HEK293 (cell line): ENCODE measurements around the gene DGCR2.
"Not testable (repeated sequence)": the region's sequence is repeated elsewhere in the genome, so short reads cannot be mapped to it uniquely, and the experiment has no call there.

ENCODE experiments used
- CTCF ChIA-PET: fragments of 350-600 bp; formaldehyde crosslinking; extraction: SDS; loops from one replicate; lab custom pipeline; 2021; ENCODE audit warnings: antibody characterized with exemption; lab: Yijun Ruan, JAX
- POLR2A ChIA-PET: fragments of 300-600 bp; formaldehyde crosslinking; extraction: SDS; loops from one replicate; lab custom pipeline; 2020; ENCODE audit warnings: antibody characterized with exemption, inconsistent platforms; lab: Yijun Ruan, JAX
- H3K27ac ChIP-seq: fragments of 200-500 bp; sonication (Bioruptor generic); 2 replicates; pipeline ENCODE4 v1.5.1; 2014; ENCODE audit warnings: low read depth, low read length, control low read depth, inconsistent platforms; ENCODE audit errors: extremely low read depth
- H3K36me3 ChIP-seq, 2 experiments: fragments of 200-500 bp in 1 of 2; sonication (Bioruptor generic) in 1 of 2; 1 replicate in 1 of 2; 2 replicates in 1 of 2; pipeline ENCODE4 v1.5.1; 2014 to 2017; ENCODE audit warnings: inconsistent platforms in 2 of 2, low read length in 2 of 2; ENCODE audit not compliant: control insufficient read depth in 2 of 2, insufficient read depth in 1 of 2
- H3K4me1 ChIP-seq: fragments of 200-500 bp; sonication (Bioruptor generic); 2 replicates; pipeline ENCODE4 v1.5.1; 2014; ENCODE audit warnings: mild to moderate bottlenecking, low read length, inconsistent platforms; ENCODE audit not compliant: control insufficient read depth, insufficient read depth
- H3K4me3 ChIP-seq: 2 replicates; pipeline ENCODE4 v1.5.1; 2011; ENCODE audit warnings: low read depth, mild to moderate bottlenecking, control low read depth, low read length, moderate library complexity
- H3K9me3 ChIP-seq: fragments of 200-500 bp; sonication (Bioruptor generic); 2 replicates; pipeline ENCODE4 v1.5.1; 2014; ENCODE audit warnings: low read depth, low read length, inconsistent platforms; ENCODE audit not compliant: control insufficient read depth, insufficient read depth
- GFI1B ChIP-seq: fragments of 450-650 bp; formaldehyde crosslinking; IDR thresholded peaks from 2 replicates; pipeline ENCODE4 v1.5.1; 2016; ENCODE audit warnings: missing biosample characterization, missing genetic modification characterization
- KLF16 ChIP-seq: fragments of 450-650 bp; formaldehyde crosslinking; IDR thresholded peaks from 2 replicates; pipeline ENCODE4 v1.5.1; 2017; ENCODE audit warnings: missing biosample characterization, missing genetic modification characterization
- OSR2 ChIP-seq: fragments of 450-650 bp; formaldehyde crosslinking; IDR thresholded peaks from 2 replicates; pipeline ENCODE4 v1.5.1; 2016; ENCODE audit warnings: missing biosample characterization, missing genetic modification characterization
- PRDM1 ChIP-seq: fragments of 450-650 bp; formaldehyde crosslinking; IDR thresholded peaks from 2 replicates; pipeline ENCODE4; 2016; ENCODE audit warnings: missing biosample characterization, missing genetic modification characterization
- SCRT2 ChIP-seq: fragments of 450-650 bp; formaldehyde crosslinking; IDR thresholded peaks from 2 replicates; pipeline ENCODE4 v1.5.1; 2016; ENCODE audit warnings: missing biosample characterization, missing genetic modification characterization
- YY1 ChIP-seq: fragments of 450-650 bp; formaldehyde crosslinking; IDR thresholded peaks from 2 replicates; pipeline ENCODE4 v1.5.1; 2018; ENCODE audit warnings: missing biosample characterization, missing genetic modification characterization
- ZBTB7A ChIP-seq: fragments of 450-650 bp; formaldehyde crosslinking; IDR thresholded peaks from 2 replicates; pipeline ENCODE4 v1.5.1; 2016; ENCODE audit warnings: low read depth, missing biosample characterization, missing genetic modification characterization
- ZNF175 ChIP-seq: fragments of 450-650 bp; formaldehyde crosslinking; IDR thresholded peaks from 2 replicates; pipeline ENCODE4 v1.5.1; 2016; ENCODE audit warnings: missing biosample characterization, missing genetic modification characterization
- ZNF211 ChIP-seq: fragments of 450-650 bp; formaldehyde crosslinking; IDR thresholded peaks from 2 replicates; pipeline ENCODE4 v1.5.1; 2016; ENCODE audit warnings: low read depth, missing biosample characterization, missing genetic modification characterization
- ZNF221 ChIP-seq: fragments of 450-650 bp; formaldehyde crosslinking; IDR thresholded peaks from 2 replicates; pipeline ENCODE4 v1.5.1; 2017; ENCODE audit warnings: missing biosample characterization, missing genetic modification characterization, borderline replicate concordance
- ZNF274 ChIP-seq, 2 experiments: fragments of 200-500 bp in 1 of 2; fragments of 450-650 bp in 1 of 2; sonication (Bioruptor generic) in 1 of 2; formaldehyde crosslinking in 1 of 2; IDR thresholded peaks; 2 replicates each; pipeline versions ENCODE4 v1.5.1 to v1.6.1; 2014 to 2016; ENCODE audit warnings: borderline replicate concordance in 1 of 2, inconsistent platforms in 1 of 2, low read length in 1 of 2, missing biosample characterization in 1 of 2, missing genetic modification characterization in 1 of 2
- ZNF366 ChIP-seq: fragments of 450-650 bp; formaldehyde crosslinking; conservative IDR thresholded peaks from 2 replicates; pipeline ENCODE4 v1.5.1; 2016; ENCODE audit warnings: missing biosample characterization, missing genetic modification characterization
- ZNF529 ChIP-seq: fragments of 450-650 bp; formaldehyde crosslinking; IDR thresholded peaks from 2 replicates; pipeline ENCODE4 v1.5.1; 2017; ENCODE audit warnings: missing genetic modification characterization, missing biosample characterization; ENCODE audit not compliant: insufficient replicate concordance
- ZNF549 ChIP-seq: fragments of 450-650 bp; IDR thresholded peaks from 2 replicates; pipeline ENCODE4 v1.5.1; 2018; ENCODE audit warnings: missing biosample characterization, missing genetic modification characterization, mild to moderate bottlenecking, inconsistent platforms, moderate library complexity
- ZNF664 ChIP-seq: fragments of 450-650 bp; formaldehyde crosslinking; IDR thresholded peaks from 2 replicates; pipeline ENCODE4 v1.5.1; 2016; ENCODE audit warnings: missing biosample characterization, missing genetic modification characterization
- ZNF747 ChIP-seq: fragments of 450-650 bp; formaldehyde crosslinking; IDR thresholded peaks from 2 replicates; pipeline ENCODE4 v1.5.1; 2016; ENCODE audit warnings: missing biosample characterization, missing genetic modification characterization
- ZNF785 ChIP-seq: fragments of 450-650 bp; formaldehyde crosslinking; IDR thresholded peaks from 2 replicates; pipeline ENCODE4 v1.5.1; 2016; ENCODE audit warnings: missing biosample characterization, missing genetic modification characterization
- ZNF830 ChIP-seq: fragments of 450-650 bp; IDR thresholded peaks from 2 replicates; pipeline ENCODE4 v1.5.0; 2018; ENCODE audit warnings: missing biosample characterization, missing genetic modification characterization, low read depth, mild to moderate bottlenecking, moderate library complexity
- ZSCAN23 ChIP-seq: fragments of 450-650 bp; formaldehyde crosslinking; IDR thresholded peaks from 2 replicates; pipeline ENCODE4 v1.5.1; 2016; ENCODE audit warnings: missing biosample characterization, missing genetic modification characterization
- TF ChIP-seq, protein P1 (sequence below): fragments of 450-650 bp; formaldehyde crosslinking; IDR thresholded peaks from 2 replicates; pipeline ENCODE4 v1.5.1; 2016; ENCODE audit warnings: missing biosample characterization, missing genetic modification characterization
- TF ChIP-seq, protein P2 (sequence below): fragments of 450-650 bp; formaldehyde crosslinking; conservative IDR thresholded peaks from 2 replicates; pipeline ENCODE4 v1.5.1; 2016; ENCODE audit warnings: low read depth, missing biosample characterization, missing genetic modification characterization

Gene DGCR2

DNA sequence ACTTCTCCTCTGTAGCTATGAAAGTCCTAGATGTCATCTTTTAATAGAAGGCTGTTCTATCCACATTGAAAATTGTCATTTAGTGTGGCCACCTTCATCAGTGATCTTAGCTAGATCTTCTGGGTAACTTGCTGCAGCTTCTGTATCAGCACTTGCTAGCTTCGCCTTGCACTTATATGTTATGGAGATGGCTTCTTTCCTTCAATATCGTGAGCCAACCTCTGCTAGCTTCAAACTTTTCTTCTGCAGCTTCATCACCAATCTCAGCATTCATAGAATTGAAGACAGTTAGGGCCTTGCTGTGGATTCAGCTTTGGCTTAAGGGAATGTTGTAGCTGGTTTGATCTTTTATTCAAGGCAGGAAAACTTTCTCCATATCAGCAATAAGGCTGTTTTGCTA lies 122.1 kb downstream of the DGCR2 start:
- 0 out of 2 replicates have a peak, but pooled peaks have one; percentile 17 for TF ChIP-seq PRDM1 (tag by site-specific recombination)
- TF ChIP-seq, all 188 proteins: peak for 1; not testable (repeated sequence) for 187
- H3K36me3 ChIP-seq, H3K27ac ChIP-seq, H3K9me3 ChIP-seq, POLR2A ChIA-PET, H3K4me1 ChIP-seq, H3K4me3 ChIP-seq: not testable (repeated sequence)
- CTCF ChIA-PET, result interaction anchor here (0.6 to 2.3 kb wide), 5 partner anchors 10 to 83 kb away, joined by 3 to 10 read pairs (median 4); no protein-coding TSS in a partner anchor

DNA sequence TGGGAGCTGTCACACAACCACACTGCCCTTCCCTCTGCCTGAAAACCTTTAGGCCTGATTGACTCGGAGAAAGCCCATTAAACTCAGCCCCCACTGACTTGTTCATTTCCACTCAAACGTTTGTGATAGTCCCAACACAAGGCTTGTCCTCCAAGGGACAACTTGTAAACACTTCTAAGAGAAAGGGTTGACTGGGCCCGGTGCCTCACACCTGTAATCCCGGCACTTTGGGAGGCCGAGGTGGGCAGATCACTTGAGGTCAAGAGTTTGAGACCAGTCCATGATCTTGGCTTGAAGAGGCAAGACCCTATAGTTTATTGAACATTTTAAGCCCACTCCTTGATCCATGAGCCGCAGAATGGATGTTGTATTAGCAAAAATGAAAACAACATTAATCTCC lies 122.8 kb downstream of the DGCR2 start:
- CTCF ChIA-PET, result interaction anchor here (0.6 to 2.3 kb wide), 10 partner anchors 10 to 480 kb away, joined by 3 to 10 read pairs (median 4); no protein-coding TSS in a partner anchor
- H3K4me3 ChIP-seq, result no peak overlapping the region
- no peak overlapping the region for H3K27ac ChIP-seq
- POLR2A ChIA-PET, result interaction anchor here (0.5 kb wide), 1 partner anchor 486 kb away, joined by 3 read pairs; no protein-coding TSS in a partner anchor
- H3K4me1 ChIP-seq, result no peaks in the 10 kb centered on the region
- H3K36me3 ChIP-seq, result no peaks in the 10 kb centered on the region
- no peaks in the 10 kb centered on the region for H3K9me3 ChIP-seq
- TF ChIP-seq ZNF221 (tag by site-specific recombination) (no peak), OSR2 (no peak), ZNF274 (IDR thresholded peaks at IDR 0.05; ENCODE audit: low read length) (no peak), ZNF274 (tag by site-specific recombination; IDR thresholded peaks at IDR 0.05; ENCODE audit: borderline replicate concordance) (no peak), ZSCAN23 (no peak), ZNF830 (tag by site-specific recombination) (no peak), GFI1B (tag by site-specific recombination) (no peak), ZBTB7A (tag by site-specific recombination) (no peak), ZNF549 (tag by site-specific recombination) (no peak), KLF16 (no peak), SCRT2 (no peak), ZNF785 (tag by site-specific recombination) (no peak)
- TF ChIP-seq, protein P1, sequence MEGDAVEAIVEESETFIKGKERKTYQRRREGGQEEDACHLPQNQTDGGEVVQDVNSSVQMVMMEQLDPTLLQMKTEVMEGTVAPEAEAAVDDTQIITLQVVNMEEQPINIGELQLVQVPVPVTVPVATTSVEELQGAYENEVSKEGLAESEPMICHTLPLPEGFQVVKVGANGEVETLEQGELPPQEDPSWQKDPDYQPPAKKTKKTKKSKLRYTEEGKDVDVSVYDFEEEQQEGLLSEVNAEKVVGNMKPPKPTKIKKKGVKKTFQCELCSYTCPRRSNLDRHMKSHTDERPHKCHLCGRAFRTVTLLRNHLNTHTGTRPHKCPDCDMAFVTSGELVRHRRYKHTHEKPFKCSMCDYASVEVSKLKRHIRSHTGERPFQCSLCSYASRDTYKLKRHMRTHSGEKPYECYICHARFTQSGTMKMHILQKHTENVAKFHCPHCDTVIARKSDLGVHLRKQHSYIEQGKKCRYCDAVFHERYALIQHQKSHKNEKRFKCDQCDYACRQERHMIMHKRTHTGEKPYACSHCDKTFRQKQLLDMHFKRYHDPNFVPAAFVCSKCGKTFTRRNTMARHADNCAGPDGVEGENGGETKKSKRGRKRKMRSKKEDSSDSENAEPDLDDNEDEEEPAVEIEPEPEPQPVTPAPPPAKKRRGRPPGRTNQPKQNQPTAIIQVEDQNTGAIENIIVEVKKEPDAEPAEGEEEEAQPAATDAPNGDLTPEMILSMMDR, result no peak
- TF ChIP-seq, protein P2, sequence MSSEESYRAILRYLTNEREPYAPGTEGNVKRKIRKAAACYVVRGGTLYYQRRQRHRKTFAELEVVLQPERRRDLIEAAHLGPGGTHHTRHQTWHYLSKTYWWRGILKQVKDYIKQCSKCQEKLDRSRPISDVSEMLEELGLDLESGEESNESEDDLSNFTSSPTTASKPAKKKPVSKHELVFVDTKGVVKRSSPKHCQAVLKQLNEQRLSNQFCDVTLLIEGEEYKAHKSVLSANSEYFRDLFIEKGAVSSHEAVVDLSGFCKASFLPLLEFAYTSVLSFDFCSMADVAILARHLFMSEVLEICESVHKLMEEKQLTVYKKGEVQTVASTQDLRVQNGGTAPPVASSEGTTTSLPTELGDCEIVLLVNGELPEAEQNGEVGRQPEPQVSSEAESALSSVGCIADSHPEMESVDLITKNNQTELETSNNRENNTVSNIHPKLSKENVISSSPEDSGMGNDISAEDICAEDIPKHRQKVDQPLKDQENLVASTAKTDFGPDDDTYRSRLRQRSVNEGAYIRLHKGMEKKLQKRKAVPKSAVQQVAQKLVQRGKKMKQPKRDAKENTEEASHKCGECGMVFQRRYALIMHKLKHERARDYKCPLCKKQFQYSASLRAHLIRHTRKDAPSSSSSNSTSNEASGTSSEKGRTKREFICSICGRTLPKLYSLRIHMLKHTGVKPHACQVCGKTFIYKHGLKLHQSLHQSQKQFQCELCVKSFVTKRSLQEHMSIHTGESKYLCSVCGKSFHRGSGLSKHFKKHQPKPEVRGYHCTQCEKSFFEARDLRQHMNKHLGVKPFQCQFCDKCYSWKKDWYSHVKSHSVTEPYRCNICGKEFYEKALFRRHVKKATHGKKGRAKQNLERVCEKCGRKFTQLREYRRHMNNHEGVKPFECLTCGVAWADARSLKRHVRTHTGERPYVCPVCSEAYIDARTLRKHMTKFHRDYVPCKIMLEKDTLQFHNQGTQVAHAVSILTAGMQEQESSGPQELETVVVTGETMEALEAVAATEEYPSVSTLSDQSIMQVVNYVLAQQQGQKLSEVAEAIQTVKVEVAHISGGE (tag by site-specific recombination), result no peak

DNA sequence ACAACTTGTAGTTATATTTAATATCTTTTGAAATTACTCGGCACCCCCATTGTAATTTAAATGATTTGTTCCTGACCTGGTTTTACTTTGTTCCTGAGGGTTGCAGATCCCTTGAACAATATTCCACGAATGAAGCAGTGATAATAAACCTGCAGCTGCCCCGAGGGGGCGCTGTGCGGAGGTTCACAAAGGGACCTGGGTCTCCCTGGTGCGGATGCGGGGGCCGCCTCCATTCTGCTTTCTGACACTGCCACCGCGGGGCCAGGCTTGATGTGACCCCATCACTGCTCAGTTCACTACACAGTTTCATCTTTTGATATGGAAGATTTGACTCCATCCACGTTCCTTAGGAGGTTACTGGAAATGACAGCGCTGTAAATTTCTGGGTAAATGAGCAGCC lies 123.2 kb downstream of the DGCR2 start:
- ChIA-PET POLR2A (interaction anchor here (0.5 kb wide), 1 partner anchor 486 kb away, joined by 3 read pairs; no protein-coding TSS in a partner anchor), CTCF (interaction anchor here (0.6 to 2.3 kb wide), 12 partner anchors 8 to 1337 kb away, joined by 3 to 10 read pairs (median 4); partner anchors contain the start of gene ESS2)
- Histone ChIP-seq H3K36me3 (no peaks in the 10 kb centered on the region), H3K27ac (no peak overlapping the region), H3K4me1 (no peaks in the 10 kb centered on the region), H3K4me3 (no peak overlapping the region), H3K9me3 (no peaks in the 10 kb centered on the region)
- no peak for TF ChIP-seq ZNF211 (tag by site-specific recombination)
- no peak for TF ChIP-seq YY1
- no peak for TF ChIP-seq ZNF274 (IDR thresholded peaks at IDR 0.05; ENCODE audit: low read length)
- no peak for TF ChIP-seq ZNF274 (tag by site-specific recombination; IDR thresholded peaks at IDR 0.05; ENCODE audit: borderline replicate concordance)
- TF ChIP-seq ZNF175 (tag by site-specific recombination), result no peak
- no peak for TF ChIP-seq ZNF664 (tag by site-specific recombination)
- no peak for TF ChIP-seq ZNF747 (tag by site-specific recombination)
- TF ChIP-seq ZNF366, result no peak
- no peak for TF ChIP-seq ZNF529 (tag by site-specific recombination)
